ENCODE results near the gene TMEM11.
"Not testable (repeated sequence)": the region's sequence is repeated elsewhere in the genome, so short reads cannot be mapped to it uniquely, and the experiment has no call there.

Gene TMEM11

GRCh38 chr17:21242026-21242697 is 28.2 kb upstream of the TMEM11 start:
- no peak for DNase-seq (ENCODE audit: low read depth)

GRCh38 chr17:21241564-21241963 is 27.6 kb upstream of the TMEM11 start:
- DNase-seq (ENCODE audit: low read depth) = no peak

GRCh38 chr17:21240369-21241055 is 26.6 kb upstream of the TMEM11 start:
- no peak for DNase-seq (ENCODE audit: low read depth)

DNA sequence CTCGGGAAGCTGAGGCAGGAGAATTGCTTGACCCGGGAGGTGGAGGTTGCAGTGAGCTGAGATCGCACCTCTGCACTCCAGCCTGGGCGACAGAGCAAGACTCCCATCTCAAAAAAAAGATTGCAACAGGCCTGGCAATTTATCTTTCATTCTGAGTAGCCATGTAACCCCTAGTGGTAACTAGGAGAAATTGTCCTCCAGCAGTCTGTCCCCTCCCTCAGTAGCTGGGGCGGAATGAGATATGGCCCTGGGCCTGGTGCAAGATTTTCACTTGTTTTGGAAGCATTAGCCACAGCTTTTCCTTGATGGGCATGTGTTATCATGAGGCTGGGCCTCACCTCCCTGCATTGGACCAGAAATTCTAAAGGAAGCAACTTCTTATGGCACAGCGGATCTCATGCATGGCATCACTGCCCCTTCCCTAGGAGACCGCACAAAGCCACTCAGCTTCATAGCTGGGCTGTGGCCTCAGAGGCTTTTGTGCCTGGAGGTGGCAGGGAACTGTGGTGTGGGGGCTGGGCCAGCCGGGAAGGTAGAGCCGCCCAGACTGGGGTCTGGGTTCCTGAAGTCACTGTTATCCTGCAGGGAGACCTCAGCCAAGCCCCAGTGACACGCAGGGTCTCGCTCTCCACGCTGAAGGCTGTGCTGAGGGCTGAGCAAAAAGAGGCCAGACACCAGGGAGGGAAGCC is 25.9 kb upstream of the TMEM11 start:
- DNase-seq (ENCODE audit: low read depth) = no peak

GRCh38 chr17:21235921-21236320 is 22.0 kb upstream of the TMEM11 start:
- no peak for DNase-seq (ENCODE audit: low read depth)

DNA sequence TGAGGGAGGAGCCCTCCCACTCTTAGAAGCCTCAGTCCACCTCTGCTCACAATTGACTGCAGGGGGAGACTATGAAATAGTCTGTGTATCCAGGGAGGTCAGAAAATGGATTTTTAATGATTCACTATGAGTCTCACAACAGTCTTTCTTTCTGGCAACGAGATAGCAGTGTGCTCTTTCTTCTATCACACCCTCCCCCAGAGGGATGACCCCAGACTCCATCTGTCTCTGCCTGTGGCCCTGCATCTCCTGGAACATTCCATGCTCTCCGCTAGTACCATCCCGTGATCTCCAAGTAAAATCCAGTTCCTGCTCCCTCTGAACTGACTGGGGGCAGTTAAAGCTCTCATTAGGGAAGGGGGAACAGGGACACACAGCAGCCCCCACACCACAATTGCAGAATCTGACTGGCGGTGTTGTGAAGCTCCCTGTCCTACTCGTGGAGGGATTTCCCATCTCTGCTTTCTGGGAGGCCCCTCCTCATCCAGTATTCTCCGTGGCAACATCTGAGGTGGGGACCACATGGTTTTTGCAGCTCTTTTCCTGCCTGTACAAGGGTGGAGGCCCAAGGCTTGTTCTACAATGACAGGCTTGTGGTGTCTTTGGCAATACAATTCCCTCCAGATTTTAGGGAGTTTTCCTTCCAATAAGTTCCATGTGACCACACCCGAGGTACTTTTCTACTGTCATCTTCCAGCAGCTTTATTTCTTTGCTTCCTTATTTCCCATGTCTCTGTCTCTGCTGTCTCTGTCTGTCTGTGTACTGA is 19.8 kb upstream of the TMEM11 start:
- no peak for DNase-seq (ENCODE audit: low read depth)

- no peak for DNase-seq (ENCODE audit: low read depth)
These were observed 18.2 kb upstream of the TMEM11 start for GRCh38 chr17:21232033-21232749.

- DNase-seq (ENCODE audit: low read depth) = no peak
These were observed 17.6 kb upstream of the TMEM11 start for GRCh38 chr17:21231533-21231932.

DNA sequence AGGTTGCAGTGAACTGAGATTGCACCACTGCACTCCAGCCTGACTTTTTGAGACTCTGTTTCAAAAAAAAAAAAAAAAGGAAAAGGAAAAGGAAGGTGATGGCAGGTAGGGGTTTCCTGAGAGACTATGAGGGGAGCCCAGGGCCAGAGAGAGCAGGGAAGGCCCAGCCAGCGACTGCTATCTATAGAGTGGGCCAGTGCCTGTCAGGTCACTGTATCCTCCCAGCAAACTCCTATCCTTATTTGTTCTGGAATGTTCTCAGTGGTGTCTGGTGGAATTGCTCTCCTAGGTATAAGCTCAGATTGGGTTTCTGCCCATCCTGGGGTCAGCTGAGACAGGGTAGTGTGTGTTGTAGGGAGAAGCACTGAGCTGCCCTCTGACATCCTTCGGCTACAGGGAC is 14.9 kb upstream of the TMEM11 start:
- no peak for DNase-seq (ENCODE audit: low read depth)

GRCh38 chr17:21228111-21228510 is 14.2 kb upstream of the TMEM11 start:
- DNase-seq (ENCODE audit: low read depth) = no peak

DNA sequence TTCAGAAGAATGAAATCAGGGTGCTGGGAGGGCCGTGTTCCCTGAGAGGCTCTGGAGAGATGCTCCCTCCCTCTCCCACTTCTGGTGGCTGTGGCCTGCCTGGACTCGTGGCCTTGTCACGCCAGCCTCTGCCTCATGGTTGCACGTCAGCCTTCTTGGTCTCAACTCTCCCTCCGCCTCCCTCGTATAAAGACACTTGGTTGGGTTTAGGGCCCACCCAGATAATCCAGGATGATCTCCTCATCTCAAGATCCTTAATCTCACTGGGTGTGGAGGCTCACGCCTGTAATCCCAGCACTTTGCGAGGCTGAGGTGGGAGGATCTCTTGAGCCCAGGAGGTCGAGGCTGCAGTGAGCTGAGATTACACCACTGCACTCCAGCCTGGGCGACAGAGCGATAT is 13.3 kb upstream of the TMEM11 start:
- DNase-seq (ENCODE audit: low read depth) = not testable (repeated sequence)

DNA sequence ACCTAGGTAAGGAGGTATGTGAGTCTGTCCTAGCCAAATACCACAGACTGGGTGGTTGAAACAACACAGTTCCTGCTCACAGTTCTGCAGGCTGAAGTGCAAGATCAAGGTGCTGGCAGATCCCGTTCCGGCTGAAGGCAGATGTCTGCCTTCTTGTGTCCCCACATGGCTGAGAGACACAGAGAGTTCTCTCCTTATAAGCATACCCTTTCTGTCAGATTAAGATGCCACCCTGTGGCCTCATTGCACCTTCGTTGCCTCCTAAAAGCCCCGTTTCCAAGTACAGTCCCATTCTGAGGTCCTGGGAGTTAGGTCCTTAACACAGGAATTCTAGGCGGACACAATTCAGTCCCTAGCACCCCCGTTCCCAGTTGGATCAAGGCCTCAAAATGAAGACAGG is 9.1 kb upstream of the TMEM11 start:
- DNase-seq (ENCODE audit: low read depth) = no peak

GRCh38 chr17:21218831-21219380 is 4.9 kb upstream of the TMEM11 start:
- no peak for DNase-seq (ENCODE audit: low read depth)

DNA sequence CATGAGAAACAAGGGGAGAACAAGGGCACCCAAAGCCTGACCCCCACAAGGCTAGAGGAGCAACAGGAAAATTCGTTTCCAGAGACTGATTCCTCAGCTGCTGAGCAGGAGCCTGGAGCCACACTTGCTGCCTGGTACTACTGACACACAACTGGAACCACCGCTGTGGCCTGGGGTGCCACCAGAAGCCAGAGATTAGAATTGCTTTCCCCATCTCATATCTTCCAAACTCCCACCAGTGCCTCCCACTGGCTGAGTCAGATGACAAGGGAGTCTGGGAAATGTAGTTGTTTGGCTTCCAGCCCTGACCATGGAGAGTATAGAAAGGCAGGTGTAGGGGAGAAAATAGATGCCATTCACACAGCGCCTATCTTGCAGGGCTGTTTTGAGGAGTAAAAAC is 4.1 kb upstream of the TMEM11 start:
- no peak for DNase-seq (ENCODE audit: low read depth)

- no peak for DNase-seq (ENCODE audit: low read depth)
These were observed 3.4 kb upstream of the TMEM11 start for GRCh38 chr17:21217346-21217745.

- DNase-seq (ENCODE audit: low read depth) = no peak
These were observed 2.0 kb upstream of the TMEM11 start for GRCh38 chr17:21215935-21216334.

- no peak for DNase-seq (ENCODE audit: low read depth)
These were observed 998 bp upstream of the TMEM11 start for GRCh38 chr17:21214777-21215541.

- no peak for DNase-seq (ENCODE audit: low read depth)
These were observed 335 bp downstream of the TMEM11 start for GRCh38 chr17:21213638-21214014.

GRCh38 chr17:21212826-21213637 is 929 bp downstream of the TMEM11 start:
- DNase-seq (ENCODE audit: low read depth) = no peak
